Sigmoid colon (tissue), 7 donors: ENCODE results near the gene F11. TPM values are rescaled to one million over a fixed set of nuclear protein-coding genes. Genes with fewer than 3 reads are reported as not detected.

Experiments
- DNase-seq: peaks from one replicate; pipeline ENCODE4 v3.0.0-alpha.2; 2019
- H3K27ac ChIP-seq, 4 donors: fragments of 200-600 bp; sonication (generic); one replicate each; pipeline ENCODE4 v1.5.1; 2016 to 2019; ENCODE audit warnings: mild to moderate bottlenecking in 1 of 4
- H3K27me3 ChIP-seq, 3 donors: fragments of 200-600 bp; sonication (generic); one replicate each; pipeline ENCODE4 v1.5.1; 2019; ENCODE audit warnings: mild to moderate bottlenecking in 1 of 3
- H3K36me3 ChIP-seq, 4 donors: fragments of 200-600 bp; sonication (generic); one replicate each; pipeline ENCODE4 v1.5.1; 2016 to 2019
- H3K4me1 ChIP-seq, 4 donors: fragments of 200-600 bp; sonication (generic); one replicate each; pipeline ENCODE4 v1.5.1; 2017 to 2019
- H3K4me3 ChIP-seq, 4 donors: fragments of 200-600 bp; sonication (generic); one replicate each; pipeline ENCODE4 v1.5.1; 2017 to 2019; ENCODE audit warnings: mild to moderate bottlenecking in 2 of 4, moderate library complexity in 1 of 4
- H3K9me3 ChIP-seq, 4 donors: fragments of 200-600 bp in 3 of 4; sonication (generic) in 3 of 4; one replicate each; pipeline versions ENCODE4 v1.5.1 to v1.6.1; 2013 to 2019
- EP300 ChIP-seq, 4 donors: sonication (generic); formaldehyde crosslinking; IDR thresholded peaks; one replicate each; pipeline ENCODE4 v1.6.1; 2017; ENCODE audit warnings: antibody characterized with exemption in 4 of 4
- POLR2A ChIP-seq, 2 donors: fragments of 450-650 bp; IDR thresholded peaks; one replicate each; pipeline ENCODE4 v1.6.1; 2016; ENCODE audit warnings: antibody characterized with exemption in 2 of 2, mild to moderate bottlenecking in 2 of 2, moderate library complexity in 2 of 2
- POLR2AphosphoS5 ChIP-seq, 4 donors: sonication (generic); formaldehyde crosslinking; IDR thresholded peaks; one replicate each; pipeline ENCODE4 v1.6.1; 2017; ENCODE audit warnings: antibody characterized with exemption in 4 of 4
- WGBS, 2 donors: extraction: QIAGEN DNeasy Blood & Tissue Kit; methylation state at CpG; one replicate each; pipeline ENCODE4 v1.1.7; 2013; 5-methylcytosine and 5-hydroxymethylcytosine counted together
- intact Hi-C: fragments of 100-400 bp; cut with DNase I; formaldehyde crosslinking; loops from one replicate; pipeline ENCODE4 v1.15.1; 2023
- polyA plus RNA-seq, 3 donors: library from polyadenylated mRNA; stranded (reverse); fragments of 200-250 nt; gene quantifications; one replicate each; pipeline ENCODE4 v1.2.3, GENCODE V29; 2013
- total RNA-seq, 4 donors: library from RNA; depleted of rRNA; stranded (reverse); fragments of >200 nt; gene quantifications; one replicate each; pipeline ENCODE4 v1.1.0, GENCODE V29; 2016
- TF ChIP-seq, protein P1 (sequence below), 4 experiments: fragments of 450-650 bp in 3 of 4; fragments of 200-600 bp in 1 of 4; IDR thresholded peaks; one replicate each; pipeline ENCODE4 v1.5.1; 2016 to 2019; ENCODE audit warnings: antibody characterized with exemption in 4 of 4, mild to moderate bottlenecking in 3 of 4, moderate library complexity in 2 of 4
- donor health status: healthy with polysubstance abuse.
- donor health status: Bipolar disorder and iron deficiency.
- donor health status: healthy.

Gene F11
- total and polyA plus RNA-seq, 7 donors = 0.14 to 0.54 TPM; not detected in 5

DNA sequence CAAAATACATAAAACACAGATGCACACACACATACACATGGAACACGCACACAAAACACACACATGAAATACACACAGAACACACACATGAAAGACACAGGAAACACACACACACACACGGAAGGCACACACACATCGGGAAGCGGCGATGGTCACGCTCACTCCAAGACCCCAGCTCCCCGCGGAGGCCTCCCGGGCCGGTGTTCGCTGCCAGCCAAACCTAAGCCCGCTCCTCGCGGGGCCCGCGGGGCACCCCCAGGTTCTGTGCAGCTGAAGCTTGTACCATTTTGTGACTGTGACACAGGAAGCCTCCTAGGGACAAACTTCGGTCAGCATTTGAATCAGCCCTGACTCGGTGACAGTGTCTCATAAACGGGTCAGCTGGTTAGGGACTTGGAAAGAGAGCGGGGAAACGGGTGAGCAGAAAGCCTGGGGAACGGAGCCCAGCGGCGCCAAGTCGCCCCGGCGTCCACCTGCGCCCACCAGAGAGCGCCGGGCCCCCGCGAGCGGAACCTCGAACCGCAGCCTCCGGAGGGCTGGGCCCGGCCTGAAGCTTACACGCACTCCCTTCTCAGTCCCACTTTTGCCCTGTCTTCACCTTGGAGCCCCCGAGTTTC is 32.1 kb downstream of the F11 start:
- no peaks in the 10 kb centered on the region for H3K9me3 ChIP-seq
- peaks cover 0 to 4% (median 0%) of the 10 kb centered on the region in 4 donors for H3K4me1 ChIP-seq
- WGBS, 2 donors = 52 to 88% methylated on average over 39 of the region's 39 CpGs
- no peak overlapping the region for H3K4me3 ChIP-seq
- peaks cover 0 to 10% (median 8%) of the 10 kb centered on the region in 3 donors for H3K27me3 ChIP-seq
- intact Hi-C loops = no loop called here
- no peak overlapping the region for H3K27ac ChIP-seq
- TF ChIP-seq POLR2A (IDR thresholded peaks at IDR 0.05) (no peak), EP300 (IDR thresholded peaks at IDR 0.05) (no peak), POLR2AphosphoS5 (IDR thresholded peaks at IDR 0.05) (no peak)
- TF ChIP-seq, protein P1, sequence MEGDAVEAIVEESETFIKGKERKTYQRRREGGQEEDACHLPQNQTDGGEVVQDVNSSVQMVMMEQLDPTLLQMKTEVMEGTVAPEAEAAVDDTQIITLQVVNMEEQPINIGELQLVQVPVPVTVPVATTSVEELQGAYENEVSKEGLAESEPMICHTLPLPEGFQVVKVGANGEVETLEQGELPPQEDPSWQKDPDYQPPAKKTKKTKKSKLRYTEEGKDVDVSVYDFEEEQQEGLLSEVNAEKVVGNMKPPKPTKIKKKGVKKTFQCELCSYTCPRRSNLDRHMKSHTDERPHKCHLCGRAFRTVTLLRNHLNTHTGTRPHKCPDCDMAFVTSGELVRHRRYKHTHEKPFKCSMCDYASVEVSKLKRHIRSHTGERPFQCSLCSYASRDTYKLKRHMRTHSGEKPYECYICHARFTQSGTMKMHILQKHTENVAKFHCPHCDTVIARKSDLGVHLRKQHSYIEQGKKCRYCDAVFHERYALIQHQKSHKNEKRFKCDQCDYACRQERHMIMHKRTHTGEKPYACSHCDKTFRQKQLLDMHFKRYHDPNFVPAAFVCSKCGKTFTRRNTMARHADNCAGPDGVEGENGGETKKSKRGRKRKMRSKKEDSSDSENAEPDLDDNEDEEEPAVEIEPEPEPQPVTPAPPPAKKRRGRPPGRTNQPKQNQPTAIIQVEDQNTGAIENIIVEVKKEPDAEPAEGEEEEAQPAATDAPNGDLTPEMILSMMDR (IDR thresholded peaks at IDR 0.05) = no peak
- DNase-seq = no peak
- no peaks in the 10 kb centered on the region for H3K36me3 ChIP-seq

DNA sequence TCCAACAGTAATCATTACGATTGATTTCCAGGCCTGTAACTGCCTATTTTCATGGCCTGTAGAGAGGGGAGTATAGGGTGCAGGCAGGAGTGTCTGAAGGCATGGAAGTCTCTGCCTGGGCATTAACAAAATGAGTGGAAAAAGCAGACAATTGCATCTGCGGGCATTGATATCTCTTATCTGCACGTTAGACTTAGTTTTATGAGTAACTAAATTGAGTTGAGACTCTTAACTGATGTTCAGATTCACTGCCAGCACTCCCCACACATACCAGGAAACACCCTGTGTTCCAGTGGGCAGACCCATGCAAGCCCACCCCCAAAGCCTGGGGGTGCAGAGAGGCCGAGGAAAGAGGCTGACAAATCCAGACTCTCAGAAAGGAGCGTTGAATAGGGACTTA is 33.3 kb downstream of the F11 start:
- H3K4me3 ChIP-seq = no peak overlapping the region
- intact Hi-C loops = no loop called here
- DNase-seq = no peak
- peaks cover 0 to 4% (median 0%) of the 10 kb centered on the region in 4 donors for H3K4me1 ChIP-seq
- TF ChIP-seq POLR2AphosphoS5 (IDR thresholded peaks at IDR 0.05) (no peak), POLR2A (IDR thresholded peaks at IDR 0.05) (no peak), EP300 (IDR thresholded peaks at IDR 0.05) (no peak)
- TF ChIP-seq, protein P1 (IDR thresholded peaks at IDR 0.05) = no peak
- no peaks in the 10 kb centered on the region for H3K36me3 ChIP-seq
- H3K9me3 ChIP-seq = no peaks in the 10 kb centered on the region
- H3K27ac ChIP-seq = no peak overlapping the region
- 29 to 76% methylated on average over 5 of the region's 5 CpGs for WGBS, 2 donors
- H3K27me3 ChIP-seq = peaks cover 0 to 8% (median 7%) of the 10 kb centered on the region in 3 donors

DNA sequence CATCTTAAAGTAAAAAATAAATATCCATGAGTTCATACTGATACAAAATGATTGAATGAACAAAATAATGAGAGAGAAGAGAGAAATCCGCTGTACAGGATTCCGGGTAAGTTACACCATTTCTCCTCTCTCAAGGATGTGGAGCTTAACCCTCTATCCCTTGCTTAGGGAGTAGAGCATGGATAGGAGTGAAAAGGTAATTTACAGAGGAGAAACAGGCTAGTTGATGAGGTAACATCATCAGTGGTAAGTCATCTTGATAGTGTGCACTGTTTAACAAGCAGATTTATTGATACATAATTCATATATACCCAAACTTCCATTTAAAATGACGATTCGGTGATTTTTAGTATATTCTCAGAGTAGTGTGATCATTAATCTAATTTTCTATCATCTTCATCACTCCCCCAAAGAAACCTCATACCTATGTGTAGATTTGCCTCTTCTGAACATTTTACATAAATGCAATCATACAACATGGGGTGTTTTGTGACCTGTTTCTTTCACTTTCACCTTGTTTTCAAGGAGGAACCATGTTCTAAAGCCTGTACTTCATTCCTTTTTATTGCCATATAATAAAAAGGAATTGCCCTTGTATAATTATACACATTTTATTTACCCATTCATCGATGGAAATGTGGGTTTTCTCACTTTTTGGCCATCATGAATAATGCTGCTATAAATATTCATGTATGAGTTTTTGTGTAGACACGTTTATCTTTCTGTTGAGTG is 34.8 kb downstream of the F11 start:
- TF ChIP-seq POLR2A (IDR thresholded peaks at IDR 0.05) = no peak
- TF ChIP-seq, protein P1 (IDR thresholded peaks at IDR 0.05) = no peak
- TF ChIP-seq POLR2AphosphoS5 (IDR thresholded peaks at IDR 0.05) = no peak
- no peak for TF ChIP-seq EP300 (IDR thresholded peaks at IDR 0.05)
- intact Hi-C loops = no loop called here
- no peaks in the 10 kb centered on the region for H3K9me3 ChIP-seq
- no peak overlapping the region for H3K27ac ChIP-seq
- no peak for DNase-seq
- 40 to 62% methylated on average over 6 of the region's 6 CpGs for WGBS, 2 donors
- no peak overlapping the region for H3K4me3 ChIP-seq
- H3K27me3 ChIP-seq = peaks cover 0 to 8% (median 7%) of the 10 kb centered on the region in 3 donors
- H3K36me3 ChIP-seq = no peaks in the 10 kb centered on the region
- H3K4me1 ChIP-seq = peaks cover 0 to 4% (median 0%) of the 10 kb centered on the region in 4 donors

DNA sequence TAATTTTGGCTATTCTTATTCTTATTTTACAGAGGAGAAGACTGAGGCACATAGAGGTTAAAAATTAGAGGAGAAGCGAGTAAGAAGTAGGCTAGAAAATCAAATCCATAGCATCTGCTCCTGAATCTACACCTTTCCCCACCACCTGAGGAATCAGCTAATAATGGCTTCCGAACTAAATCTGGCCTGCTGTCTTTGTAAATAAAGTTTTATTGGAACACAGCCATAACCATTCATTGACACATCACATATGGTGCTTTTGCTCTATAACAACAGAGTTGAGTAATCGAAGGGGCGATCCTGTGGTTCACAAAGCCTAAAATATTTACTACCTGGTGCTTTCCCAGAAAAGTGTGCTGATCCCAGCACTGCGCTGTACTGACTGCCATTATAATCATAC is 38.2 kb downstream of the F11 start:
- intact Hi-C loops = no loop called here
- Histone ChIP-seq H3K27ac (no peak overlapping the region), H3K4me1 (peaks cover 0 to 20% (median 11%) of the 10 kb centered on the region in 4 donors), H3K36me3 (no peaks in the 10 kb centered on the region), H3K27me3 (no peaks in the 10 kb centered on the region), H3K9me3 (no peaks in the 10 kb centered on the region), H3K4me3 (no peak overlapping the region)
- no peak for DNase-seq
- TF ChIP-seq POLR2AphosphoS5 (IDR thresholded peaks at IDR 0.05) (no peak), EP300 (IDR thresholded peaks at IDR 0.05) (no peak), POLR2A (IDR thresholded peaks at IDR 0.05) (no peak)
- TF ChIP-seq, protein P1 (IDR thresholded peaks at IDR 0.05) = no peak
- 86 to 89% methylated on average over 5 of the region's 5 CpGs for WGBS, 2 donors
